ENCODE results near the gene DLD.

DNA sequence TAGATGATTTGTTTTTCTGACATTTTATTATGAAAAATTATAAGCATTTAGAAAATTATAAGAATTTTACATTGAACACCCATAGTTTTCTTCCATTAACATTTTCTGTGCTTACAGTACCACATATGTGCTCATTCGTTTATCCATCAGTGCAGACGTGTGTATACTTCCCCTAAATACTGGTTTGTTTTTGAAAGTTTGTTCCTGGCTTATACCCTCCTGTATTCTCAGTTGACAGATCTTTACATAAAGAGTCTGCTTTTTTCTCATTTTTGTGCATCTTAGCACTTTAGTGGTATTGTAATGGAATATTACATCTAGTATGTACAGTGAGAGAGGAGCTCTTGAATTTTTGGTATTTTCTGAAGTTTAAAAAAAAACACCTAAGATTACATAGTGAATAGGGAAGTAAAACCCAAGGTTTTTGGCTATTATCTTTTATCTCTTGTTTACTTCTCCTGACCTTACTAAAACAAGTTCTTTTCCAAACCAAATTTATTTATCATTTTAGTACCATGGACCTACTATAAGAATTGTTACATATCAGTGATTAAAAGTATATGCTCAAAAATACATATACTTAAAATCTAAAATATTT is 8.1 kb downstream of the DLD start:
- TF ChIP-seq SP1 (IDR thresholded peaks at IDR 0.05; ENCODE audit: low read depth, low read length) (no peak), MAFK (IDR thresholded peaks at IDR 0.05; ENCODE audit: low read depth, low read length) (no peak), BRCA1 (IDR thresholded peaks at IDR 0.05; ENCODE audit: low read depth, low read length) (no peak), CTCF (IDR thresholded peaks at IDR 0.05; ENCODE audit: control extremely low read depth in 1 of 3, insufficient read depth in 1 of 3, low read depth in 1 of 3, low read length in 3 of 3) (no peak), EZH2 (IDR thresholded peaks at IDR 0.05; ENCODE audit: low read depth, low read length, severe bottlenecking) (no peak), POLR2A (IDR thresholded peaks at IDR 0.05; ENCODE audit: control extremely low read depth in 1 of 2, low read depth in 2 of 2, low read length in 2 of 2) (no peak), EP300 (IDR thresholded peaks at IDR 0.05; ENCODE audit: borderline replicate concordance in 1 of 2, low read depth in 2 of 2, low read length in 2 of 2) (no peak), CBX8 (IDR thresholded peaks at IDR 0.05; ENCODE audit: borderline replicate concordance, low read depth, low read length) (no peak), RNF2 (IDR thresholded peaks at IDR 0.05; ENCODE audit: borderline replicate concordance, low read depth, low read length, missing control alignments, poor library complexity, severe bottlenecking) (no peak), SRF (IDR thresholded peaks at IDR 0.05; ENCODE audit: low read depth, low read length) (no peak), EGR1 (IDR thresholded peaks at IDR 0.05; ENCODE audit: borderline replicate concordance, low read depth, low read length) (no peak), POLR2AphosphoS5 (IDR thresholded peaks at IDR 0.05; ENCODE audit: low read depth, low read length) (no peak), GTF2F1 (IDR thresholded peaks at IDR 0.05; ENCODE audit: borderline replicate concordance, low read depth, low read length) (no peak)

Data from H1 (cell line).